HG03442 (cell line): ENCODE results near the gene STK26.
A peak's percentile ranks its signal among the peaks of the same experiment; 100 is the strongest.
"Not testable (repeated sequence)": the region's sequence is repeated elsewhere in the genome, so short reads cannot be mapped to it uniquely, and the experiment has no call there.

Source experiments
- ATAC-seq: cut with Tn5 transposase; IDR thresholded peaks from one replicate; pipeline ENCODE4 v1.9.1; 2021; ENCODE audit warnings: mild to moderate bottlenecking, moderate library complexity; ENCODE audit not compliant: unreplicated experiment

STK26 gene

GRCh38 chrX:132034648-132035047 is 11.5 kb downstream of the STK26 start:
- peak; percentile 44 for ATAC-seq

GRCh38 chrX:132037479-132037993 is 14.4 kb downstream of the STK26 start:
- no peak for ATAC-seq

GRCh38 chrX:132040066-132040465 is 17.0 kb downstream of the STK26 start:
- ATAC-seq = no peak

DNA sequence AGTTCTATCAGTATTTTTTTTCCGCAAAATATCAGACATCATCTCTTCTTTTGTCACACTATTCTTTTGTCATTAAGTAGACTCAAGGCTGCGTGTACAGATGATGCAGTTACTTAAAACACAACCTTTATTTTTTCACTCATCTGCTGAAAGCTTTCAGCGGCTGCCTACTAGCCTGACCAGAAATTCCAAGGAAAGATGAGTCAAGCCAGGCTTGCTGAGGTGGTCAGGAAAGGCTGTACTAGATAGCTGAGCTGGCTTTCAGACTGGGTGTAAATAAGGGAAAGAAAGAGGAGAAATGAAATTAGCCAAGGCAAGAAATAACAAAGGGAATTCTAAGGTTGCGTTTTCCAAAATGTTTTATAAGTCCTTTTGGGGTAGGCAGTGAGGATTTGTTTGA is 17.9 kb downstream of the STK26 start:
- no peak for ATAC-seq

DNA sequence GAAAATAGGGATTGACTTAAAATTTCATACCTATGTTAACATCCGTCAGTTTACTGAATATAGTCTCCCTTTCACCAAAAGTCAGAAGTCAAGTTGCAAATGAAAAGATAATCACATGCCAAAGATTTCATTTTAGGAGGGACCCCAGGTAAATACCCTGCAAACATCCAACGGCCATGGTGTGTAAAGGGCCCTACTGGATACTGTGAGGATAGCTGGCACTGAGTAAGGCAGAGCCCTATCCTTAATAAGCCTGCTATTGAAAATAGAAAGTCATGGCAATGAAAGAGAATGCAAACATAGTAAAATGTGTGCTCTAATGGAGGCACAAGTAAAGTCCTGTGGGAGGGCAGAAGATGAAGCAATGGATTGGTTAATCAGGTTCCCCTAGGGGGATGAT is 20.9 kb downstream of the STK26 start:
- ATAC-seq = no peak

GRCh38 chrX:132044953-132045352 is 21.9 kb downstream of the STK26 start:
- ATAC-seq = no peak

DNA sequence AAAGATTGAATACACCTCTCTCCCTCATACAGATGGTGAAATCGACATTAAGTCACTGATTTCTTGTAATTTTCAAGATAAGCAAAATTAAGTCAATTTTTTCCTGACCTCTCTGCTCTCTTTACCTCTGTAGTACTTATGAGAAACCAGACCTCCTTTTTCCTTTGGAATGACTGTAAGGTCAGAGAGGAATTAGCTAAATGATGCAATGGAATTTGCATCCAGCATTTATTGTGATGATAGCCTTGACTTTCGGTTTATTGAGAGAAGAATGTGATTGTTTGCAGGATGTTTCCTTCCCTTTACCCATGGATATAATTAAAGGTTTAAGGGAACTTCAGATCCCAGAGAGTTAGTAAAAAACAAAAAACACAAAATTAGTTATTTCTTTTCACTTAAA is 22.4 kb downstream of the STK26 start:
- no peak for ATAC-seq

- no peak for ATAC-seq
These were observed 23.4 kb downstream of the STK26 start for GRCh38 chrX:132046533-132046932.

- ATAC-seq = not testable (repeated sequence)
These were observed 28.7 kb downstream of the STK26 start for GRCh38 chrX:132051778-132052177.

DNA sequence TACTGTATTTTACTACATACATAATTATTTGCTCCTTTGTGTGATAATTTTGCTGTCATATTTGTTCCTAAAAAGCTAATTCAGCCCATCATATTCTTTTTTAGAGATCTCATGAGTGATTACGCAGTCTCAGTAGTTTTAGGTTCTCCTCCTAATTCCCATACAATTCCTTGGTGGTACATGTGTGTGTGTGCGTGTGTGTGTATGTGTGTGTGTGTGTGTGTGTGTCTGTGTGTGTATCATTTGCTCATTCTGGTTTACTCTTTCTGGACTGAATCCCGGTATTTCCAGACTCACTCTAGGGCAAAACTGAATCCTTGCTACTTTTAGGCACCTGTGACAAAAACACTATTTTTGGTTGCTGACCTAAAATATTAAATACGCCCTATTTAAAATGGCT is 34.9 kb downstream of the STK26 start:
- ATAC-seq = no peak

- ATAC-seq = no peak
These were observed 35.9 kb downstream of the STK26 start for GRCh38 chrX:132058975-132059374.

DNA sequence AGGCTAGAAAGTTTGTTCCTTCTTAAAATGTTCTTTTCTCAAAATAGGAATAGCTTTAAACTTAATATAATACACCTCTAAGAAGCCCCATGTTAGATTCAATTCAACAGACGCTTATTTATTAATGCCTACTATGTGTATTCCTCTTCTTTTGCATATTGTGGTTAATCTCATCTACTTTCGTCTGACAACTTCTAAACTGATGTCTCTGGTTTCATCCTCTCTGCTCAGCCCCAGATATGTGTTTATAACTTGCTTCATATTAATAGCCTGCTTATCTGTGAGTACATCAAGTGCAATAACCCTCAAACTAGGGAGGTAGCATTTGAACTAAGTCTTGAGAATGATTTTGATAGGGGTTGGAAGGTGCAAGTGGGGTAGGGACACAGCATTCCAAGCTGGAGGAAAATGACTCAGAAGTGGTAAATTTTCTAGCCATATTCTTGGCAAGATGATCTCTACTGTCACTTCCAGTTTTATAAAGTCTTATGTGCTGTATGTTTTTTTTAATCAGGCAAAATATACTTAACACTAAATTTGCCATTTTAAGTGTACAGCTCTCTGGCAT is 37.0 kb downstream of the STK26 start:
- ATAC-seq = no peak

DNA sequence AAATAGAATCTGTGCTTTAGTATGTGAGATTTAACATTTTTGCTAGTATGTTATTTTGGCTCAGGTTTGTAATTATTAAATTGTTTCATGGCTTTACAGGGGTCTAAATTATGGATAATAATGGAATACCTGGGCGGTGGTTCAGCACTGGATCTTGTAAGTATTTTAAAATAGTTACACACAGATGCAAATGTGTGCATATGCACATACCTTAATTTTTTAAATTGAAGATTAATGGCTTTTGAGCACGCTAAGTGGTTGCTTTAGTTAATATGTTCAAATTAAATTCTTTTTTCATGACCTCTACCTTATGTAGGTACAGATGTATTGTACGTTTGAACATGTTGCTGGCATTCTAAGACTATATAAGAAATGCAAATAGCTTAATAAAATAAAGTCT is 40.2 kb downstream of the STK26 start:
- ATAC-seq = no peak

DNA sequence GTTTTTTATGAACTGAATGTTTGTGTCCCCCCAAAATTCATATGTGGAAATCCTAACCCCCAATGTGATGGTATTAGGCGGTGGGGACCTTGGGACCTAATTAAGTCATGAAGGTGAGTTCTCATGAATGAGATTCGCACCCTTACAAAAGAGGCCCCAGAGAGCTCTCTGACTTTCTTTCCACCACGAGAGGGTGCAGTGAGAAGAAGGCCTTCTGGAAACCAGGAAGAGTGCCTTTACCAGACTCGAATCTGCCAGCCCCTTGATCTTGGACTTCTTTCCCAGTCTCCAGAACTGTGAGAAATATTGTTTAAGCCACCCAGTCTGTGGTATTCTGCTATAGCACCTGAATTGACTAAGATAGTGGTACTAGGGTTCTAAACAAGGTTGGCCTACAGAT is 40.8 kb downstream of the STK26 start:
- ATAC-seq = no peak

GRCh38 chrX:132068405-132068804 is 45.3 kb downstream of the STK26 start:
- no peak for ATAC-seq

- ATAC-seq = no peak
These were observed 48.2 kb downstream of the STK26 start for GRCh38 chrX:132071254-132071653.

DNA sequence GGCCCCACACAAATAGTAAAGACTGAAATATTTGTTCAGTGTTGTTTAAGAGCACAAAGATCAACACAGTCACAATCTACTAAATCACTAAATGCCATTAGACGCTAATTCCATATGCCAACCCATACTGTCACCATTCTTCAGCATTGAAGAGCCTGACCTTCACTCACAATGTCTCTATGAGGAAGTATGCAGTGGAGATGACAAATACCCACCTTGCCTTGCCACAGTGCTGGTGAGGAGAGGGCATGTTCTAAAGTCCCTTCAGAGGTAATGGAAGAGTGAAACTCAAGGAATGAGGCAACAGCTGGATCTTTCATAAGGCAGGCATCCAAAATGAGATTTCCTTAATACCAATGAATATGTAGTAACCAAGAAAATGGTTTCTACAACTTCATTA is 54.3 kb downstream of the STK26 start:
- ATAC-seq = no peak

GRCh38 chrX:132077912-132078311 is 54.8 kb downstream of the STK26 start:
- ATAC-seq = no peak

DNA sequence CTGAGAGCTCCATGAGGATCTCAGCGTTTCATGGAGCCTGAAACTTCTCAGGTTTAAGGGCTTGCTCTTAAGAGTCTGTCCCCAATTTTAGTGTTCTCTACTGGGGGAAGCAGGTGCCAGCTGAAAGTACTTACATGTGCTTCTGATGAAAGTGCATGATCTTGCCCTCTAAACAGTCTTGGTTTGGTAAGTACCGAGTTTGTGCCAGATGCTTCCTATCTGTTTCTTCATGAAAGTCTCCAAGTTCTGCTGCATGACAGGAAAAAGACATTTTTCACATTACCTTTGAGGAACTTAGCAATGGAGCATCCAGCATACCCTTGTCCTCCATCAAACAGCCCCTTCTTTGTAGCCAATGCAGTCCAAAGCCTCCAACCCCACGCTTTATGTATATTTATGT is 62.7 kb downstream of the STK26 start:
- ATAC-seq = no peak

GRCh38 chrX:132086672-132087071 is 63.6 kb downstream of the STK26 start:
- ATAC-seq = no peak

- no peak for ATAC-seq
These were observed 65.8 kb downstream of the STK26 start for GRCh38 chrX:132088864-132089263.

GRCh38 chrX:132090403-132091159 is 67.5 kb downstream of the STK26 start:
- ATAC-seq = no peak
